HCT116 (cell line): ENCODE data around the gene S1PR1. TPM values are rescaled to one million over a fixed set of nuclear protein-coding genes. Genes with fewer than 3 reads are reported as not detected.

Experiments used
- ATAC-seq: fragments of 200-7000 bp; cut with Tn5 transposase; 2 replicates; pipeline ENCODE4 v1.9.1; 2020; ENCODE audit warnings: mild to moderate bottlenecking, moderate library complexity
- BruUV-seq: library from RNA; stranded (reverse); fragments of 400-500 nt; replicated peaks from 2 replicates; lab custom pipeline; 2021; lab: Mats Ljungman, UMichigan
- CTCF ChIA-PET: fragments of 300-600 bp; sonication (Branson Sonifier 250); formaldehyde crosslinking; loops from one replicate; lab custom pipeline; 2021; ENCODE audit warnings: antibody characterized with exemption; lab: Charles Lee
- POLR2A ChIA-PET: fragments of 300-600, 350-600 bp; sonication (Branson Sonifier 250); formaldehyde crosslinking; loops from one replicate; lab custom pipeline; 2021; ENCODE audit warnings: antibody characterized with exemption; lab: Charles Lee
- RAD21 ChIA-PET, 2 experiments: fragments of 300-600 bp; sonication (Branson Sonifier 250); formaldehyde crosslinking; loops; one replicate each; lab custom pipeline; 2023; ENCODE audit warnings: low total read pairs in 2 of 2; ENCODE audit not compliant: uncharacterized antibody in 2 of 2, unreplicated experiment in 2 of 2, low non-redundant PET in 1 of 2; lab: Charles Lee
- DNase-seq: peaks from one replicate; pipeline ENCODE4 v3.0.0-alpha.2; 2010; ENCODE audit warnings: low read depth, low spot score
- H2AFZ ChIP-seq: fragments of 200-600 bp; shearing (Covaris generic), sonication (generic); 2 replicates; pipeline ENCODE4 v1.6.1; 2017; ENCODE audit warnings: low read depth, mixed run types, mixed read lengths, antibody characterized with exemption, low read length; ENCODE audit not compliant: poor library complexity, severe bottlenecking
- H3K27ac ChIP-seq: 2 replicates; pipeline ENCODE4 v1.5.1; 2012; ENCODE audit warnings: low read depth, low read length
- H3K27me3 ChIP-seq: fragments of 200-600 bp; sonication (generic); 2 replicates; pipeline ENCODE4 v1.6.1; 2016; ENCODE audit warnings: mixed run types, low read length, mixed read lengths; ENCODE audit not compliant: insufficient read depth
- H3K36me3 ChIP-seq, 2 experiments: fragments of 200-500 bp in 1 of 2; fragments of 200-600 bp in 1 of 2; sonication (Bioruptor generic) in 1 of 2; sonication (generic) in 1 of 2; 2 replicates each; pipeline versions ENCODE4 v1.5.1 to v1.6.1; 2014 to 2016; ENCODE audit warnings: low read length in 2 of 2, inconsistent platforms in 1 of 2, mixed read lengths in 1 of 2, mixed run types in 1 of 2; ENCODE audit not compliant: insufficient read depth in 2 of 2, control insufficient read depth in 1 of 2
- H3K4me1 ChIP-seq, 2 experiments: fragments of 200-600 bp in 1 of 2; sonication (generic) in 1 of 2; 2 replicates each; pipeline versions ENCODE4 v1.5.1 to v1.6.1; 2012 to 2017; ENCODE audit warnings: low read length in 2 of 2, inconsistent platforms in 1 of 2, mild to moderate bottlenecking in 1 of 2, mixed read lengths in 1 of 2, mixed run types in 1 of 2, moderate library complexity in 1 of 2; ENCODE audit not compliant: insufficient read depth in 2 of 2, control insufficient read depth in 1 of 2
- H3K4me2 ChIP-seq: fragments of 200-600 bp; sonication (generic); 2 replicates; pipeline ENCODE4 v1.6.1; 2017; ENCODE audit warnings: mixed run types, low read length, mixed read lengths
- H3K4me3 ChIP-seq, 2 experiments: fragments of 200-600 bp in 1 of 2; sonication (generic) in 1 of 2; replicated peaks in 1 of 2; 2 replicates each; pipeline ENCODE4 v1.5.1; 2011 to 2016; ENCODE audit warnings: low read length in 2 of 2, control low read depth in 1 of 2, low read depth in 1 of 2, mild to moderate bottlenecking in 1 of 2, mixed read lengths in 1 of 2, mixed run types in 1 of 2
- H3K79me2 ChIP-seq: fragments of 200-600 bp; sonication (generic); 2 replicates; pipeline ENCODE4 v1.6.1; 2017; ENCODE audit warnings: mild to moderate bottlenecking, mixed run types, low read length, moderate library complexity, mixed read lengths; ENCODE audit not compliant: insufficient read depth
- H3K9ac ChIP-seq: fragments of 200-600 bp; sonication (generic); 2 replicates; pipeline ENCODE4 v1.6.1; 2016; ENCODE audit warnings: low read length, mixed read lengths
- H3K9me2 ChIP-seq: fragments of 200-600 bp; sonication (generic), shearing (Covaris generic); 2 replicates; pipeline ENCODE4 v1.6.1; 2017; ENCODE audit warnings: mixed run types, mild to moderate bottlenecking, moderate library complexity; ENCODE audit not compliant: insufficient read depth
- H3K9me3 ChIP-seq, 2 experiments: fragments of 200-500 bp in 1 of 2; fragments of 200-600 bp in 1 of 2; sonication (Bioruptor generic) in 1 of 2; sonication (generic) in 1 of 2; 2 replicates each; pipeline ENCODE4 v1.6.1; 2014 to 2017; ENCODE audit warnings: low read length in 2 of 2, mixed read lengths in 2 of 2, inconsistent platforms in 1 of 2, low read depth in 1 of 2, mild to moderate bottlenecking in 1 of 2, mixed run types in 1 of 2, moderate library complexity in 1 of 2; ENCODE audit not compliant: control insufficient read depth in 1 of 2, insufficient read depth in 1 of 2
- H4K20me1 ChIP-seq: fragments of 200-600 bp; sonication (generic), shearing (Covaris generic); 2 replicates; pipeline ENCODE4 v1.6.1; 2017; ENCODE audit warnings: mixed run types, mild to moderate bottlenecking, moderate library complexity; ENCODE audit not compliant: insufficient read depth
- ATF3 ChIP-seq: IDR thresholded peaks from 2 replicates; pipeline ENCODE4 v1.6.1; 2012
- CEBPB ChIP-seq: IDR thresholded peaks from 2 replicates; pipeline ENCODE4 v1.6.1; 2012; ENCODE audit warnings: low read depth
- CTCF ChIP-seq, 3 experiments: fragments of 200-600 bp in 1 of 3; sonication (generic) in 1 of 3; IDR thresholded peaks in 2 of 3; conservative IDR thresholded peaks in 1 of 3; 2 replicates each; pipeline ENCODE4 v1.5.1; 2012 to 2017; ENCODE audit warnings: low read depth in 2 of 3, low read length in 2 of 3, antibody characterized with exemption in 1 of 3, borderline replicate concordance in 1 of 3, control low read depth in 1 of 3, mild to moderate bottlenecking in 1 of 3, mixed read lengths in 1 of 3, mixed run types in 1 of 3, moderate library complexity in 1 of 3; ENCODE audit not compliant: insufficient read depth in 1 of 3
- ELF1 ChIP-seq: IDR thresholded peaks from 2 replicates; pipeline ENCODE4 v1.6.1; 2012; ENCODE audit warnings: low read depth, borderline replicate concordance
- EZH2 ChIP-seq: fragments of 200-600 bp; sonication (generic); IDR thresholded peaks from 2 replicates; pipeline ENCODE4 v1.6.1; 2017; ENCODE audit warnings: antibody characterized with exemption, mixed run types
- JUND ChIP-seq: IDR thresholded peaks from 2 replicates; pipeline ENCODE4 v1.6.1; 2012
- POLR2AphosphoS5 ChIP-seq: IDR thresholded peaks from 2 replicates; pipeline ENCODE4 v1.6.1; 2011; ENCODE audit warnings: mild to moderate bottlenecking, low read depth, low read length, moderate library complexity
- TCF7L2 ChIP-seq: IDR thresholded peaks from 2 replicates; pipeline ENCODE4 v1.7.0; 2011; ENCODE audit warnings: borderline replicate concordance, inconsistent platforms; ENCODE audit not compliant: insufficient read depth, insufficient read length; ENCODE audit errors: extremely low read depth
- intact Hi-C: fragments of 100-400 bp; cut with micrococcal nuclease; formaldehyde crosslinking; loops from 2 replicates; pipeline ENCODE4 v1.10.0; 2022
- total RNA-seq: library from RNA; stranded (reverse); gene quantifications from one replicate; pipeline ENCODE4 v1.2.1, GENCODE V29; 2021; ENCODE audit not compliant: unreplicated experiment

Gene S1PR1
- total RNA-seq, 1 experiment from 2014 or later, result 0.61 TPM

- Histone ChIP-seq H3K79me2 (no peaks in the 10 kb centered on the region), H3K4me1 (no peaks in the 10 kb centered on the region), H3K27me3 (peaks cover 9% of the 10 kb centered on the region; the same call in 1 of the 2 replicates), H3K4me3 (no peak overlapping the region), H3K27ac (no peak overlapping the region), H3K36me3 (no peaks in the 10 kb centered on the region), H3K9me3 (no peaks in the 10 kb centered on the region), H3K9ac (no peak overlapping the region), H2AFZ (no peak overlapping the region), H3K9me2 (no peaks in the 10 kb centered on the region), H3K4me2 (no peak overlapping the region), H4K20me1 (no peaks in the 10 kb centered on the region)
- intact Hi-C loops, result no loop called here
- TF ChIP-seq CTCF (IDR thresholded peaks at IDR 0.05 in 2 of 3, conservative IDR thresholded peaks at IDR 0.05 in 1 of 3; ENCODE audit: borderline replicate concordance in 1 of 3, insufficient read depth in 1 of 3, low read depth in 2 of 3, low read length in 2 of 3) (no peak), TCF7L2 (no peak), ELF1 (no peak), EZH2 (no peak), ATF3 (no peak), POLR2AphosphoS5 (no peak), CEBPB (no peak), JUND (no peak)
- ATAC-seq, result no peak
- DNase-seq, result no peak
- BruUV-seq, result no TSS peak
- CTCF ChIA-PET, result interaction anchor here (2.6 kb wide), 1 partner anchor 10 kb away, joined by 11 read pairs; no protein-coding TSS in a partner anchor
- POLR2A ChIA-PET, result no interaction called here
- RAD21 ChIA-PET, result no interaction called here
Measured at GRCh38 chr1:101278845-101279244, 42.0 kb downstream of the S1PR1 start.
